ENCODE measurements around the gene PLA2G4C. TPM values are rescaled to one million over a fixed set of nuclear protein-coding genes. Genes with fewer than 3 reads are reported as not detected.

PLA2G4C gene
- total RNA-seq, 2 experiments from 2014 or later, result 12.4 to 13.3 TPM

GRCh38 chr19:48036765-48037164, 73.9 kb downstream of the PLA2G4C start:
- CTCF ChIA-PET, result interaction anchor here (1.0 to 1.3 kb wide), 2 partner anchors 15 to 73 kb away, joined by 3 to 4 read pairs; no protein-coding TSS in a partner anchor
- H3K9me3 Mint-ChIP-seq, result peaks cover 15% of the 10 kb centered on the region
- no peaks in the 10 kb centered on the region for H3K36me3 Mint-ChIP-seq
- H3K27ac Mint-ChIP-seq, result no peak overlapping the region
- peaks cover 38% of the 10 kb centered on the region for H3K27me3 Mint-ChIP-seq
- intact Hi-C loops (cut with micrococcal nuclease), result no loop called here
- no peak for DNase-seq
- no peaks in the 10 kb centered on the region for H3K4me1 Mint-ChIP-seq (ENCODE audit: low read depth)
- POLR2A ChIA-PET, result no interaction called here
- H3K4me3 Mint-ChIP-seq, result no peak overlapping the region

GRCh38 chr19:48033604-48034003, 77.0 kb downstream of the PLA2G4C start:
- H3K4me3 Mint-ChIP-seq, result no peak overlapping the region
- CTCF ChIA-PET, result no interaction called here
- intact Hi-C loops (cut with micrococcal nuclease), result no loop called here
- no peak for DNase-seq
- H3K36me3 Mint-ChIP-seq, result no peaks in the 10 kb centered on the region
- peaks cover 13% of the 10 kb centered on the region for H3K9me3 Mint-ChIP-seq
- peaks cover 19% of the 10 kb centered on the region for H3K27me3 Mint-ChIP-seq
- no peaks in the 10 kb centered on the region for H3K4me1 Mint-ChIP-seq (ENCODE audit: low read depth)
- POLR2A ChIA-PET, result no interaction called here
- H3K27ac Mint-ChIP-seq, result no peak overlapping the region

GRCh38 chr19:48030073-48030472, 80.5 kb downstream of the PLA2G4C start:
- Mint-ChIP-seq H3K36me3 (no peaks in the 10 kb centered on the region), H3K9me3 (no peaks in the 10 kb centered on the region), H3K27me3 (peaks cover 24% of the 10 kb centered on the region), H3K4me1 (ENCODE audit: low read depth) (no peaks in the 10 kb centered on the region), H3K27ac (no peak overlapping the region), H3K4me3 (no peak overlapping the region)
- no peak for DNase-seq
- ChIA-PET CTCF (no interaction called here), POLR2A (no interaction called here)
- intact Hi-C loops (cut with micrococcal nuclease), result no loop called here

- no peak for DNase-seq
- H3K36me3 Mint-ChIP-seq, result no peaks in the 10 kb centered on the region
- intact Hi-C loops (cut with micrococcal nuclease), result no loop called here
- H3K27me3 Mint-ChIP-seq, result peaks cover 29% of the 10 kb centered on the region
- H3K4me3 Mint-ChIP-seq, result no peak overlapping the region
- ChIA-PET POLR2A (no interaction called here), CTCF (no interaction called here)
- H3K27ac Mint-ChIP-seq, result no peak overlapping the region
- no peaks in the 10 kb centered on the region for H3K4me1 Mint-ChIP-seq (ENCODE audit: low read depth)
- no peaks in the 10 kb centered on the region for H3K9me3 Mint-ChIP-seq
These were observed 81.2 kb downstream of the PLA2G4C start for GRCh38 chr19:48029431-48029830.

- peaks cover 34% of the 10 kb centered on the region for H3K27me3 Mint-ChIP-seq
- CTCF ChIA-PET, result interaction anchor here (1.6 kb wide), 1 partner anchor 62 kb away, joined by 3 read pairs; no protein-coding TSS in a partner anchor
- intact Hi-C loops (cut with micrococcal nuclease), result no loop called here
These were observed 85.1 kb downstream of the PLA2G4C start for GRCh38 chr19:48025480-48025879.

GRCh38 chr19:48023518-48023917, 87.1 kb downstream of the PLA2G4C start:
- DNase-seq, result no peak
- ChIA-PET CTCF (no interaction called here), POLR2A (no interaction called here)
- H3K4me3 Mint-ChIP-seq, result no peak overlapping the region
- intact Hi-C loops (cut with micrococcal nuclease), result no loop called here
- no peak overlapping the region for H3K27ac Mint-ChIP-seq
- H3K36me3 Mint-ChIP-seq, result no peaks in the 10 kb centered on the region
- no peaks in the 10 kb centered on the region for H3K9me3 Mint-ChIP-seq
- no peaks in the 10 kb centered on the region for H3K4me1 Mint-ChIP-seq (ENCODE audit: low read depth)
- peaks cover 30% of the 10 kb centered on the region for H3K27me3 Mint-ChIP-seq

More at GRCh38 chr19:48025480-48025879, 85.1 kb downstream of the PLA2G4C start:
- no peak for DNase-seq
- H3K4me3 Mint-ChIP-seq, result no peak overlapping the region
- POLR2A ChIA-PET, result no interaction called here
- H3K4me1 Mint-ChIP-seq (ENCODE audit: low read depth), result no peaks in the 10 kb centered on the region
- no peaks in the 10 kb centered on the region for H3K9me3 Mint-ChIP-seq
- no peaks in the 10 kb centered on the region for H3K36me3 Mint-ChIP-seq
- no peak overlapping the region for H3K27ac Mint-ChIP-seq

- peaks cover 30% of the 10 kb centered on the region for H3K27me3 Mint-ChIP-seq
- no peak overlapping the region for H3K27ac Mint-ChIP-seq
- intact Hi-C loops (cut with micrococcal nuclease), result no loop called here
- ChIA-PET CTCF (no interaction called here), POLR2A (no interaction called here)
- DNase-seq, result no peak
- no peaks in the 10 kb centered on the region for H3K36me3 Mint-ChIP-seq
- no peak overlapping the region for H3K4me3 Mint-ChIP-seq
- no peaks in the 10 kb centered on the region for H3K9me3 Mint-ChIP-seq
- H3K4me1 Mint-ChIP-seq (ENCODE audit: low read depth), result no peaks in the 10 kb centered on the region
These were observed 87.6 kb downstream of the PLA2G4C start for GRCh38 chr19:48023011-48023410.

GRCh38 chr19:48020686-48021085, 89.9 kb downstream of the PLA2G4C start:
- no peaks in the 10 kb centered on the region for H3K4me1 Mint-ChIP-seq (ENCODE audit: low read depth)

GRCh38 chr19:48010932-48011758, 99.5 kb downstream of the PLA2G4C start:
- peaks cover 7% of the 10 kb centered on the region for H3K9me3 Mint-ChIP-seq
- H3K27me3 Mint-ChIP-seq, result peaks cover 19% of the 10 kb centered on the region
- CTCF ChIA-PET, result no interaction called here
- H3K4me1 Mint-ChIP-seq (ENCODE audit: low read depth), result no peaks in the 10 kb centered on the region
- H3K4me3 Mint-ChIP-seq, result no peak overlapping the region
- no peak for DNase-seq
- POLR2A ChIA-PET, result no interaction called here
- no peaks in the 10 kb centered on the region for H3K36me3 Mint-ChIP-seq
- H3K27ac Mint-ChIP-seq, result no peak overlapping the region
- intact Hi-C loops (cut with micrococcal nuclease), result no loop called here

More at GRCh38 chr19:48020686-48021085, 89.9 kb downstream of the PLA2G4C start:
- H3K27ac Mint-ChIP-seq, result no peak overlapping the region
- POLR2A ChIA-PET, result no interaction called here
- no peaks in the 10 kb centered on the region for H3K36me3 Mint-ChIP-seq
- no peak overlapping the region for H3K4me3 Mint-ChIP-seq
- no peak for DNase-seq
- H3K9me3 Mint-ChIP-seq, result no peaks in the 10 kb centered on the region
- intact Hi-C loops (cut with micrococcal nuclease), result no loop called here
- CTCF ChIA-PET, result no interaction called here
- peaks cover 28% of the 10 kb centered on the region for H3K27me3 Mint-ChIP-seq

GRCh38 chr19:48006762-48007161, 103.9 kb downstream of the PLA2G4C start:
- Mint-ChIP-seq H3K27ac (no peak overlapping the region), H3K4me1 (ENCODE audit: low read depth) (no peaks in the 10 kb centered on the region), H3K4me3 (no peak overlapping the region), H3K36me3 (no peaks in the 10 kb centered on the region), H3K27me3 (peaks cover 17% of the 10 kb centered on the region), H3K9me3 (peaks cover 7% of the 10 kb centered on the region)
- ChIA-PET CTCF (interaction anchor here (1.1 to 2.0 kb wide), 2 partner anchors 12 to 100 kb away, joined by 3 to 6 read pairs; partner anchors contain the start of gene ELSPBP1), POLR2A (no interaction called here)
- DNase-seq, result peak; percentile 9
- intact Hi-C loops (cut with micrococcal nuclease), result no loop called here

GRCh38 chr19:48004236-48004635, 106.4 kb downstream of the PLA2G4C start:
- Mint-ChIP-seq H3K4me3 (no peak overlapping the region), H3K9me3 (peaks cover 2% of the 10 kb centered on the region), H3K27me3 (peaks cover 15% of the 10 kb centered on the region), H3K27ac (no peak overlapping the region), H3K4me1 (ENCODE audit: low read depth) (no peaks in the 10 kb centered on the region), H3K36me3 (no peaks in the 10 kb centered on the region)
- ChIA-PET POLR2A (no interaction called here), CTCF (no interaction called here)
- intact Hi-C loops (cut with micrococcal nuclease), result no loop called here
- DNase-seq, result no peak

- intact Hi-C loops (cut with micrococcal nuclease), result no loop called here
- H3K36me3 Mint-ChIP-seq, result no peaks in the 10 kb centered on the region
- POLR2A ChIA-PET, result no interaction called here
- DNase-seq, result no peak
- H3K9me3 Mint-ChIP-seq, result no peaks in the 10 kb centered on the region
- no peak overlapping the region for H3K4me3 Mint-ChIP-seq
- peaks cover 8% of the 10 kb centered on the region for H3K27me3 Mint-ChIP-seq
- CTCF ChIA-PET, result no interaction called here
- H3K4me1 Mint-ChIP-seq (ENCODE audit: low read depth), result no peaks in the 10 kb centered on the region
- no peak overlapping the region for H3K27ac Mint-ChIP-seq
These were observed 109.8 kb downstream of the PLA2G4C start for GRCh38 chr19:48000846-48001245.

GRCh38 chr19:47998800-47999199, 111.8 kb downstream of the PLA2G4C start:
- H3K4me1 Mint-ChIP-seq (ENCODE audit: low read depth), result no peaks in the 10 kb centered on the region
- peaks cover 10% of the 10 kb centered on the region for H3K27me3 Mint-ChIP-seq
- ChIA-PET CTCF (interaction anchor here (0.6 kb wide), 1 partner anchor 343 kb away, joined by 3 read pairs; no protein-coding TSS in a partner anchor), POLR2A (no interaction called here)
- no peaks in the 10 kb centered on the region for H3K36me3 Mint-ChIP-seq
- H3K4me3 Mint-ChIP-seq, result no peak overlapping the region
- no peak for DNase-seq
- intact Hi-C loops (cut with micrococcal nuclease), result no loop called here
- H3K9me3 Mint-ChIP-seq, result no peaks in the 10 kb centered on the region
- H3K27ac Mint-ChIP-seq, result no peak overlapping the region

Measured in activated CD4-positive, alpha-beta memory T cell treated with anti-CD3 and anti-CD28 coated beads for 36 hours (primary cell).